Naive thymus-derived CD4-positive, alpha-beta T cell (primary cell): ENCODE data around the gene AMN1. TPM values are rescaled to one million over a fixed set of nuclear protein-coding genes. Genes with fewer than 3 reads are reported as not detected.

Experiments
- ATAC-seq: fragments of 150-1000 bp; cut with Tn5 transposase; 2 replicates; pipeline ENCODE4 v1.10.0; 2021; ENCODE audit warnings: mild to moderate bottlenecking, moderate library complexity
- CTCF ChIA-PET: fragments of 350-600 bp; sonication (Branson Sonifier 250); formaldehyde crosslinking; loops from one replicate; lab custom pipeline; 2021; ENCODE audit warnings: antibody characterized with exemption; lab: Charles Lee
- POLR2A ChIA-PET: fragments of 350-600 bp; sonication (Branson Sonifier 250); formaldehyde crosslinking; loops from one replicate; lab custom pipeline; 2021; ENCODE audit warnings: antibody characterized with exemption, inconsistent platforms; lab: Charles Lee
- DNase-seq, 9 donors: peaks; one replicate each; pipeline versions ENCODE4 v3.0.0 to v3.0.0-alpha.2; 2020 to 2022; ENCODE audit warnings: mixed read lengths in 1 of 9
- H3K27ac ChIP-seq: one replicate; pipeline ENCODE4 v1.7.0; 2013; ENCODE audit warnings: mild to moderate bottlenecking, low read depth, low read length, moderate library complexity
- H3K27me3 ChIP-seq, 2 donors: one replicate each; pipeline ENCODE4 v1.7.0; 2013; ENCODE audit warnings: low read length in 2 of 2, mild to moderate bottlenecking in 2 of 2, moderate library complexity in 2 of 2; ENCODE audit not compliant: control insufficient read depth in 2 of 2, insufficient read depth in 2 of 2
- H3K36me3 ChIP-seq, 3 experiments: 1 replicate in 2 of 3; 2 replicates in 1 of 3; pipeline ENCODE4 v1.7.0; 2013; ENCODE audit warnings: low read length in 3 of 3, mild to moderate bottlenecking in 3 of 3, moderate library complexity in 1 of 3; ENCODE audit not compliant: insufficient read depth in 3 of 3, control insufficient read depth in 2 of 3
- H3K4me1 ChIP-seq, 2 donors: one replicate each; pipeline ENCODE4 v1.7.0; 2013; ENCODE audit warnings: low read length in 2 of 2, mild to moderate bottlenecking in 2 of 2, moderate library complexity in 1 of 2; ENCODE audit not compliant: control insufficient read depth in 2 of 2, insufficient read depth in 2 of 2
- H3K4me3 ChIP-seq: 2 replicates; pipeline ENCODE4 v1.7.0; 2013; ENCODE audit warnings: mild to moderate bottlenecking, low read length
- H3K9me3 ChIP-seq, 3 experiments: 1 replicate in 2 of 3; 2 replicates in 1 of 3; pipeline ENCODE4 v1.7.0; 2013; ENCODE audit warnings: low read length in 3 of 3; ENCODE audit not compliant: control insufficient read depth in 2 of 3
- H3K27ac Mint-ChIP-seq, 9 donors: one replicate each; pipeline ENCODE4 v1.8.0; 2020 to 2022; ENCODE audit warnings: mixed read lengths in 9 of 9, mild to moderate bottlenecking in 8 of 9, moderate library complexity in 5 of 9, inconsistent platforms in 2 of 9
- H3K27me3 Mint-ChIP-seq, 5 donors: one replicate each; pipeline ENCODE4 v1.8.0; 2021 to 2022; ENCODE audit warnings: mixed read lengths in 5 of 5, mild to moderate bottlenecking in 1 of 5
- H3K36me3 Mint-ChIP-seq, 5 donors: one replicate each; pipeline ENCODE4 v1.8.0; 2020 to 2022; ENCODE audit warnings: mixed read lengths in 5 of 5, mild to moderate bottlenecking in 3 of 5, inconsistent platforms in 1 of 5
- H3K4me1 Mint-ChIP-seq, 7 donors: one replicate each; pipeline ENCODE4 v1.8.0; 2020 to 2022; ENCODE audit warnings: mixed read lengths in 7 of 7, mild to moderate bottlenecking in 3 of 7, inconsistent platforms in 1 of 7
- H3K4me3 Mint-ChIP-seq, 10 donors: one replicate each; pipeline ENCODE4 v1.8.0; 2020 to 2022; ENCODE audit warnings: mild to moderate bottlenecking in 10 of 10, mixed read lengths in 10 of 10, moderate library complexity in 6 of 10, inconsistent platforms in 2 of 10
- H3K9me3 Mint-ChIP-seq, 11 donors: one replicate each; pipeline ENCODE4 v1.8.0; 2020 to 2022; ENCODE audit warnings: mixed read lengths in 11 of 11, mild to moderate bottlenecking in 4 of 11, inconsistent platforms in 1 of 11, moderate library complexity in 1 of 11
- intact Hi-C, 2 donors: fragments of 100-400 bp; cut with micrococcal nuclease; formaldehyde crosslinking; loops; one replicate each; pipeline ENCODE4 v1.15.1; 2023
- polyA plus RNA-seq, 2 donors: library from polyadenylated mRNA; unstranded; fragments of 300-500 nt; fragmentation: Illumina TruSeq; gene quantifications; one replicate each; pipeline ENCODE4 v1.2.3, GENCODE V29; 2021
- total RNA-seq, 6 experiments: library from RNA in 5 of 6; stranded (reverse) in 5 of 6; gene quantifications; 1 replicate in 5 of 6; 2 replicates in 1 of 6; pipeline ENCODE4 v1.2.3 and lab custom pipeline; 2021 to 2026

AMN1 gene
- total and polyA plus RNA-seq, 7 experiments from 2014 or later: 4.1 to 22.9 (median 15.7) TPM

DNA sequence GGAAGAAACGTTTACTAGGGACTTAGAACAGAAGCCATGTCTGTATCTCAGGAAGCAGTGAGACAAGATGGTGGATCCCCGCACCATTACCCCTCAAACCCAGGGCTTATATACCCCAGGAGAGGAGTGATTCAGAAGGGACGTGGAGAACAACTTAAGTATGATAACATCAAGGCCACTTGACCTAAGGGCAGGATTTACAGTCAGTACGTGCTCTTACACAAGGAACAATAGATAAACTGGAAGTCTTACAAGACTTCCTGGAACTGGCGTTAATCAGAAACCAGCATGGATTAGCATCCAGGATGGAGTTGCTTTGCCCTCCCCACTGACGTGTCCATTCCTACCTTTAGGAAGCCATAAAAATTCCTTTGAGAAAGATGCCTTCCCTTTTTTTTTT lies 77.9 kb downstream of the AMN1 start:
- ATAC-seq: no peak
- H3K9me3 ChIP-seq: no peaks in the 10 kb centered on the region
- POLR2A ChIA-PET: no interaction called here
- no peaks in the 10 kb centered on the region for H3K27me3 Mint-ChIP-seq
- no peaks in the 10 kb centered on the region for H3K36me3 ChIP-seq
- DNase-seq: no peak
- no peaks in the 10 kb centered on the region for H3K27me3 ChIP-seq
- no peaks in the 10 kb centered on the region for H3K36me3 Mint-ChIP-seq
- H3K4me1 Mint-ChIP-seq: peaks cover 6 to 16% (median 13%) of the 10 kb centered on the region in 7 donors
- no peak overlapping the region for H3K27ac Mint-ChIP-seq
- H3K9me3 Mint-ChIP-seq: peaks cover 0 to 2% (median 0%) of the 10 kb centered on the region in 11 donors
- CTCF ChIA-PET: no interaction called here
- peaks cover 0 to 7% of the 10 kb centered on the region in 2 donors for H3K4me1 ChIP-seq
- no peak overlapping the region for H3K4me3 ChIP-seq
- no peak overlapping the region for H3K27ac ChIP-seq
- no peak overlapping the region for H3K4me3 Mint-ChIP-seq
- intact Hi-C loops: loop anchor here (5.0 to 10.0 kb wide), 5 partner anchors 249 to 934 kb away; no protein-coding TSS in a partner anchor

DNA sequence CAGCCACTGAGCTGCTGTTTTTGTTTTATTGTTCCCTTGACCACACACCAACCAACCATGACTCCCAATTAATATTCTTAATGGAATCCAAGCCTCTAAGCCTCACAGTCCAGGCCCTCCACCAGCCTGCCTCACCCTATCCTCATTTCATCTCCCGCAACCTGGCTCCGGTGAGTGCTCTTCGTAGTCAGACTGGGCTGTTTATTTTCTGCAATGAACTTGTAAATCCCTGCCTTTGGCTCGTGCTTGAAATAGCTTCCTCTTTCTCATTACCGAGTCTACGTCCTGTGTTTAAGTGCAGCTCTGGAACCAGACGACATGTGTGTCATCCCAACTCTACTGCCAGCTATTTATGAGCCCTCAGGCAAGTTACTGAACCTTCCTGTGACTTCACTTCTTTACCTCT lies 81.7 kb downstream of the AMN1 start:
- no peak overlapping the region for H3K27ac Mint-ChIP-seq
- H3K27me3 ChIP-seq: no peaks in the 10 kb centered on the region
- no peaks in the 10 kb centered on the region for H3K4me1 ChIP-seq
- H3K27me3 Mint-ChIP-seq: no peaks in the 10 kb centered on the region
- DNase-seq (no peak), ATAC-seq (peak; percentile 41)
- H3K9me3 Mint-ChIP-seq: peaks cover 0 to 2% (median 0%) of the 10 kb centered on the region in 11 donors
- H3K4me3 Mint-ChIP-seq: no peak overlapping the region
- POLR2A ChIA-PET: interaction anchor here (0.7 kb wide), 1 partner anchor 12 kb away, joined by 3 read pairs; no protein-coding TSS in a partner anchor
- no peaks in the 10 kb centered on the region for H3K36me3 Mint-ChIP-seq
- no peaks in the 10 kb centered on the region for H3K9me3 ChIP-seq
- H3K27ac ChIP-seq: no peak overlapping the region
- CTCF ChIA-PET: interaction anchor here (1.2 kb wide), 1 partner anchor 659 kb away, joined by 3 read pairs; no protein-coding TSS in a partner anchor
- H3K4me1 Mint-ChIP-seq: peaks cover 0 to 6% (median 0%) of the 10 kb centered on the region in 7 donors
- no peak overlapping the region for H3K4me3 ChIP-seq
- intact Hi-C loops: no loop called here
- no peaks in the 10 kb centered on the region for H3K36me3 ChIP-seq

- H3K36me3 ChIP-seq: no peaks in the 10 kb centered on the region
- no peaks in the 10 kb centered on the region for H3K27me3 Mint-ChIP-seq
- peaks cover 0 to 2% (median 0%) of the 10 kb centered on the region in 11 donors for H3K9me3 Mint-ChIP-seq
- POLR2A ChIA-PET: interaction anchor here (0.7 kb wide), 1 partner anchor 416 kb away, joined by 11 read pairs; no protein-coding TSS in a partner anchor
- H3K9me3 ChIP-seq: no peaks in the 10 kb centered on the region
- H3K4me3 Mint-ChIP-seq: no peak overlapping the region
- no peaks in the 10 kb centered on the region for H3K4me1 ChIP-seq
- CTCF ChIA-PET: interaction anchor here (0.6 to 1.2 kb wide), 2 partner anchors 17 to 661 kb away, joined by 3 read pairs; no protein-coding TSS in a partner anchor
- DNase-seq (no peak), ATAC-seq (no peak)
- no peak overlapping the region for H3K27ac ChIP-seq
- H3K27ac Mint-ChIP-seq: no peak overlapping the region
- peaks cover 0 to 6% (median 0%) of the 10 kb centered on the region in 7 donors for H3K4me1 Mint-ChIP-seq
- intact Hi-C loops: no loop called here
- no peak overlapping the region for H3K4me3 ChIP-seq
- no peaks in the 10 kb centered on the region for H3K36me3 Mint-ChIP-seq
- H3K27me3 ChIP-seq: no peaks in the 10 kb centered on the region
Measured at GRCh38 chr12:31645924-31646323, 82.9 kb downstream of the AMN1 start.

- Mint-ChIP-seq H3K27me3 (no peaks in the 10 kb centered on the region), H3K4me3 (no peak overlapping the region), H3K36me3 (no peaks in the 10 kb centered on the region), H3K9me3 (peaks cover 0 to 2% (median 0%) of the 10 kb centered on the region in 11 donors), H3K4me1 (peaks cover 0 to 6% (median 0%) of the 10 kb centered on the region in 7 donors), H3K27ac (no peak overlapping the region)
- ChIA-PET POLR2A (no interaction called here), CTCF (interaction anchor here (1.2 kb wide), 1 partner anchor 8 kb away, joined by 5 read pairs; no protein-coding TSS in a partner anchor)
- H3K9me3 ChIP-seq: no peaks in the 10 kb centered on the region
- no peak overlapping the region for H3K4me3 ChIP-seq
- H3K36me3 ChIP-seq: no peaks in the 10 kb centered on the region
- H3K27me3 ChIP-seq: no peaks in the 10 kb centered on the region
- ATAC-seq (no peak), DNase-seq (no peak)
- no peaks in the 10 kb centered on the region for H3K4me1 ChIP-seq
- H3K27ac ChIP-seq: no peak overlapping the region
- intact Hi-C loops: no loop called here
Measured at GRCh38 chr12:31644536-31644935, 84.3 kb downstream of the AMN1 start.

DNA sequence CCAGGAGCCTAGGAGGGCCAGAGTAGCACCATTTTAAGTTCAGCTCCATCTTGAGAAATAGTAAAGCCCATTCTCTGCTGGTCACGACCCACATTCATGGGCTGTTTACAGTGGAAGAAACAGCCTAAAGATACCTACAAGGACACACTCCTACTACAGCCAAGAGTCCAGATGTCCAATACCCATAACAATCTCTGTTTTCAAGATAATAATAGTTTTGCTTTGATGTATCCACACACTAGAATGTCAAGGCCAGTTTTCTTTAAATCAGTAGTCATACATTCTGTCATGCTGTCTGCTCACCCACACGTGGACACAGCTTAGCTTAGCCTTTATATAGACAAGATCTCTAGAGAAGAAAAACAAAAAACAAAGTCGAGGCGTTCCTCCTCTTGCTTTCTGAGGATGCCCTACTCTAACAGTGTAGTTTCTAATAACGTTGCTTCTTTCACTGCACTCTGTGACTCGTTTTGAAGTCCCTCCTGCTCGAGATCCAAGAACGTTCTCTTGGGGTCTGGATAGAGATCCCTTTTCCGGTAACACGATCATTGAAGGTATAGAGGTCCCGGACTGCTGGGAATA lies 87.2 kb downstream of the AMN1 start:
- ChIA-PET CTCF (interaction anchor here (0.6 to 1.7 kb wide), 2 partner anchors 12 to 1412 kb away, joined by 3 to 4 read pairs; no protein-coding TSS in a partner anchor), POLR2A (no interaction called here)
- no peak for DNase-seq
- Mint-ChIP-seq H3K9me3 (peaks cover 0 to 2% (median 0%) of the 10 kb centered on the region in 11 donors), H3K4me1 (peaks cover 0 to 5% (median 2%) of the 10 kb centered on the region in 7 donors), H3K27ac (no peak overlapping the region), H3K36me3 (no peaks in the 10 kb centered on the region), H3K4me3 (no peak overlapping the region), H3K27me3 (no peaks in the 10 kb centered on the region)
- Histone ChIP-seq H3K4me1 (no peaks in the 10 kb centered on the region), H3K27ac (no peak overlapping the region), H3K9me3 (no peaks in the 10 kb centered on the region), H3K27me3 (no peaks in the 10 kb centered on the region), H3K36me3 (no peaks in the 10 kb centered on the region), H3K4me3 (no peak overlapping the region)
- ATAC-seq: no peak
- intact Hi-C loops: no loop called here

DNA sequence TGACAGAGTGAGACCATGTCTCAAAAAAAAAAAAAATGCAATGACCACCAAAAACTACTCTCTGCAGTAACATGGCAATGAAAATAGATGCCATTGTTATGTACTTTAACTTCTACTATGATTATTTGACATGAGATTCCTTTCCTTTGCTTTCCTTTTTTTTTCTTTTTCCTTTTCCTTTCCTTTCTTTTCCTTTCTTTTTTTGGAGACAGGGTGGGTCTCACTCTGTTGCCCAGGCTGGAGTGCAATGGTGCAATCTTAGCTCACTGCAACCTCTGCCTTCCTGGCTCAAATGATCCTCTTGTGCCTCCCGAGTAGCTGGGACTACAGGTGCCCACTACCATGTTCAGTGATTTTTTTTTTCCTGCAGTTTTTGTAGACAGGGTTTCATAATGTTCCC lies 94.2 kb downstream of the AMN1 start:
- Histone ChIP-seq H3K9me3 (no peaks in the 10 kb centered on the region), H3K4me1 (no peaks in the 10 kb centered on the region), H3K36me3 (no peaks in the 10 kb centered on the region), H3K27ac (no peak overlapping the region), H3K4me3 (no peak overlapping the region), H3K27me3 (no peaks in the 10 kb centered on the region)
- intact Hi-C loops: loop anchor here in 1 of 2 donors (5.0 kb wide), 1 partner anchor 517 kb away; no protein-coding TSS in a partner anchor
- CTCF ChIA-PET: interaction anchor here (0.6 to 1.8 kb wide), 3 partner anchors 231 to 405 kb away, joined by 3 to 8 read pairs (median 7); no protein-coding TSS in a partner anchor
- H3K36me3 Mint-ChIP-seq: no peaks in the 10 kb centered on the region
- POLR2A ChIA-PET: no interaction called here
- H3K4me1 Mint-ChIP-seq: peaks cover 0 to 8% (median 7%) of the 10 kb centered on the region in 7 donors
- ATAC-seq (no peak), DNase-seq (no peak)
- H3K4me3 Mint-ChIP-seq: no peak overlapping the region
- no peak overlapping the region for H3K27ac Mint-ChIP-seq
- peaks cover 0 to 7% (median 0%) of the 10 kb centered on the region in 5 donors for H3K27me3 Mint-ChIP-seq
- H3K9me3 Mint-ChIP-seq: no peaks in the 10 kb centered on the region
